ENCODE measurements around the gene ARHGAP29.

The ARHGAP29 gene

DNA sequence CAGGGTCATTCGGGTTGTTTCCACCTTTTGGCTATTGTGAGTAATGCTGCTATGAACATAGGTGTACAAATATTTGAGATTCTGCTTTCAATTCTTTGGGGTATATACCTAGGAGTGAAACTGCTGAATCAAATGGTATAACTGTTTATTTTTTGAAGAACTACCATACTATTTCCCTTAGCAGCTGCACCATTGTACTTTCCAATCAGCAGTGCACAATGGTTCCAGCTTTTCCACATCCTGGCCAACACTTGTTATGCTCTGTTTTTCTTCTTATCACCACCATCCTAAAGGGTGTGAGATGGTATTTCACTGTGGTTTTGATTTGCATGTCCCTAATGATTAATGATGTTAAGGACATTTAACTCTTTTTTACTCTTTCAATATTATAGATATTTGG lies 112.8 kb downstream of the ARHGAP29 start (continued):
- no peak for TF ChIP-seq KLF7 (tag by site-specific recombination; IDR thresholded peaks at IDR 0.05; ENCODE audit: borderline replicate concordance)
- no peak for TF ChIP-seq ZNF530 (tag by site-specific recombination; IDR thresholded peaks at IDR 0.05; ENCODE audit: low read depth)
- TF ChIP-seq ZNF48 (tag by site-specific recombination; IDR thresholded peaks at IDR 0.05), result no peak
- no peak for TF ChIP-seq ZNF19 (tag by site-specific recombination; IDR thresholded peaks at IDR 0.05; ENCODE audit: low read depth)

DNA sequence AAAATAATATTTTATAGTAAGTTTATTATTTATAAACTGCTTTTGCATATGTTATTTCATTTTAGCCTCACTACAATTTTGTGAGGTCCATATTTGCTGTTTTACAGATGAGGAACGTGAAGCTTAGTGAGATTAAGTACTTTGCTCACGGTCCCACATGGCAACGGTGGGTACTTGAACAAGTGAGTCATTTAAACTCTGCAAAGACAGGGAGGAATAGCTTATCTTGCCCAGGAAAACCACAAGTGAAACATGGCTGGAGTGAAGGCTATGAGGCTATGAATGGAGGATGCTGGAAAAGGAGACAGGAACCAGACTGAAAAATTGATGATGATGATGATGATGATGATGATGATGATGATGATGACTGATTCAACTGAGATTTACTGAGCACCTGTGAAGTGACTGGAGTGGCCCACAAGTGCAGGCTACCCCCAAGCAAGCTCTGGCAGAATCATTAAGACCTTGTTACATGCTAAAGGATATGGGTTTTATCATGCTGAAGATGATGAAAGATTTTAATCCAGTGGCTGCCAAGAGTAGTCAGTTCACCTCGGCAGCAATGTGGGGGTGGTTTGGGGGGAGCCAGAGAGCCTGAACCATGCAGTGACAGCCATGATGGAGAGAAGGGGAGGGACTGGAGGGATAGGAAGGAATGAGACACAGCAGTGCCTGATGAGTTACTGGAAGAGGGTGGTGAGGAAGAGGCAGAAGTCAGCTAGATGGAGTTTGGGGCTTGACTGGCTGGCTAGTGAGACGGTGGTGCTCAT lies 115.0 kb downstream of the ARHGAP29 start:
- Histone ChIP-seq H3K9me3 (ENCODE audit: control insufficient read depth, insufficient read depth, low read depth, low read length) (no peaks in the 10 kb centered on the region), H3K4me3 (ENCODE audit: low read depth, low read length) (no peak overlapping the region), H3K27ac (ENCODE audit: extremely low read depth, low read depth, low read length) (no peak overlapping the region), H3K36me3 (ENCODE audit: control insufficient read depth in 2 of 2, insufficient read depth in 1 of 2, low read length in 2 of 2) (no peaks in the 10 kb centered on the region), H3K4me1 (ENCODE audit: control insufficient read depth, insufficient read depth, low read length) (0 out of 2 replicates have a peak, but pooled peaks cover 3% of the 10 kb centered on the region)
- ChIA-PET CTCF (interaction anchor here (1.3 kb wide), 1 partner anchor 213 kb away, joined by 6 read pairs; no protein-coding TSS in a partner anchor), POLR2A (no interaction called here)
- TF ChIP-seq, protein P1, sequence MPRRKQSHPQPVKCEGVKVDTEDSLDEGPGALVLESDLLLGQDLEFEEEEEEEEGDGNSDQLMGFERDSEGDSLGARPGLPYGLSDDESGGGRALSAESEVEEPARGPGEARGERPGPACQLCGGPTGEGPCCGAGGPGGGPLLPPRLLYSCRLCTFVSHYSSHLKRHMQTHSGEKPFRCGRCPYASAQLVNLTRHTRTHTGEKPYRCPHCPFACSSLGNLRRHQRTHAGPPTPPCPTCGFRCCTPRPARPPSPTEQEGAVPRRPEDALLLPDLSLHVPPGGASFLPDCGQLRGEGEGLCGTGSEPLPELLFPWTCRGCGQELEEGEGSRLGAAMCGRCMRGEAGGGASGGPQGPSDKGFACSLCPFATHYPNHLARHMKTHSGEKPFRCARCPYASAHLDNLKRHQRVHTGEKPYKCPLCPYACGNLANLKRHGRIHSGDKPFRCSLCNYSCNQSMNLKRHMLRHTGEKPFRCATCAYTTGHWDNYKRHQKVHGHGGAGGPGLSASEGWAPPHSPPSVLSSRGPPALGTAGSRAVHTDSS (tag by site-specific recombination; IDR thresholded peaks at IDR 0.05), result peak; percentile 97
- TF ChIP-seq GLI2 (tag by site-specific recombination; IDR thresholded peaks at IDR 0.05; ENCODE audit: borderline replicate concordance, low read depth), result no peak
- 0 out of 2 replicates have a peak, but pooled peaks have one; percentile 20 for TF ChIP-seq RBAK (tag by site-specific recombination; IDR thresholded peaks at IDR 0.05)

Measured in HEK293 (cell line).